Astrocyte (in vitro differentiated cells and primary cell): ENCODE data around the gene LIN37. TPM values are rescaled to one million over a fixed set of nuclear protein-coding genes. Genes with fewer than 3 reads are reported as not detected.

ENCODE experiments used
- DNase-seq: peaks from one replicate; pipeline ENCODE4 v3.0.0-alpha.2; 2010; ENCODE audit warnings: low read depth
- FAIRE-seq: peaks from 2 replicates; lab custom pipeline; 2011; peaks lifted over from hg19 to GRCh38; lab: Jason Lieb, UNC
- H2AFZ ChIP-seq: 2 replicates; pipeline ENCODE4 v1.6.0; 2012; ENCODE audit warnings: low read depth, low read length, inconsistent platforms
- H3K27ac ChIP-seq: 2 replicates; pipeline ENCODE4 v1.5.1; 2011; ENCODE audit warnings: low read depth, low read length, inconsistent platforms
- H3K27me3 ChIP-seq: 2 replicates; pipeline ENCODE4 v1.6.0; 2011; ENCODE audit warnings: low read length, inconsistent platforms; ENCODE audit not compliant: insufficient read depth
- H3K36me3 ChIP-seq: 2 replicates; pipeline ENCODE4 v1.5.1; 2011; ENCODE audit warnings: low read length, inconsistent platforms; ENCODE audit not compliant: insufficient read depth
- H3K4me1 ChIP-seq: 2 replicates; pipeline ENCODE4 v1.5.1; 2011; ENCODE audit warnings: low read length, inconsistent platforms; ENCODE audit not compliant: insufficient read depth
- H3K4me2 ChIP-seq: 2 replicates; pipeline ENCODE4 v1.6.0; 2012; ENCODE audit warnings: low read length, inconsistent platforms
- H3K4me3 ChIP-seq: 2 replicates; pipeline ENCODE4 v1.5.1; 2011; ENCODE audit warnings: low read depth, mild to moderate bottlenecking, low read length, inconsistent platforms; ENCODE audit not compliant: insufficient read depth
- H3K79me2 ChIP-seq: 2 replicates; pipeline ENCODE4 v1.6.0; 2012; ENCODE audit warnings: mild to moderate bottlenecking, low read length, inconsistent platforms; ENCODE audit not compliant: insufficient read depth
- H3K9ac ChIP-seq: 2 replicates; pipeline ENCODE4 v1.6.0; 2012; ENCODE audit warnings: mild to moderate bottlenecking, low read length, inconsistent platforms
- H3K9me3 ChIP-seq: 2 replicates; pipeline ENCODE4 v1.5.1; 2012; ENCODE audit warnings: low read depth, mild to moderate bottlenecking, low read length, inconsistent platforms; ENCODE audit not compliant: insufficient read depth
- H4K20me1 ChIP-seq: 2 replicates; pipeline ENCODE4 v1.6.0; 2012; ENCODE audit warnings: low read length, inconsistent platforms; ENCODE audit not compliant: insufficient read depth
- H3K27ac Mint-ChIP-seq: one replicate; pipeline ENCODE4 v1.8.0; 2021; ENCODE audit warnings: mild to moderate bottlenecking, mixed read lengths; ENCODE audit not compliant: unreplicated experiment
- H3K27me3 Mint-ChIP-seq: one replicate; pipeline ENCODE4 v1.8.0; 2021; ENCODE audit warnings: low read depth, mixed read lengths; ENCODE audit not compliant: unreplicated experiment
- H3K36me3 Mint-ChIP-seq: one replicate; pipeline ENCODE4 v1.8.0; 2021; ENCODE audit warnings: low read depth, mixed read lengths; ENCODE audit not compliant: unreplicated experiment
- H3K4me1 Mint-ChIP-seq: one replicate; pipeline ENCODE4 v1.8.0; 2021; ENCODE audit warnings: low read depth, mixed read lengths; ENCODE audit not compliant: unreplicated experiment
- H3K4me3 Mint-ChIP-seq: one replicate; pipeline ENCODE4 v1.8.0; 2021; ENCODE audit warnings: mild to moderate bottlenecking, moderate library complexity, mixed read lengths; ENCODE audit not compliant: unreplicated experiment
- H3K9me3 Mint-ChIP-seq: one replicate; pipeline ENCODE4 v1.8.0; 2021; ENCODE audit warnings: mild to moderate bottlenecking, mixed read lengths; ENCODE audit not compliant: unreplicated experiment
- CTCF ChIP-seq: IDR thresholded peaks from 2 replicates; pipeline ENCODE4 v1.5.1; 2011; ENCODE audit warnings: low read depth, mild to moderate bottlenecking, inconsistent platforms, low read length, moderate library complexity; ENCODE audit not compliant: insufficient read depth
- EZH2 ChIP-seq: IDR thresholded peaks from 2 replicates; pipeline ENCODE4 v1.6.1; 2012; ENCODE audit warnings: mild to moderate bottlenecking, low read length, inconsistent platforms; ENCODE audit not compliant: insufficient read depth
- total RNA-seq: library from RNA; stranded (reverse); gene quantifications from 2 replicates; pipeline ENCODE4 v1.2.1, GENCODE V29; 2021

The LIN37 gene
- total RNA-seq, 1 donor from 2014 or later: 15.6 TPM

- Histone ChIP-seq H2AFZ (no peak overlapping the region), H3K9ac (no peak overlapping the region), H3K27ac (no peak overlapping the region), H3K4me3 (no peak overlapping the region), H3K4me2 (no peak overlapping the region), H3K36me3 (peaks cover 27% of the 10 kb centered on the region), H3K9me3 (no peaks in the 10 kb centered on the region), H4K20me1 (peaks cover 48% of the 10 kb centered on the region), H3K79me2 (no peaks in the 10 kb centered on the region), H3K27me3 (no peaks in the 10 kb centered on the region), H3K4me1 (no peaks in the 10 kb centered on the region)
- FAIRE-seq (no peak), DNase-seq (no peak)
- no peaks in the 10 kb centered on the region for H3K4me1 Mint-ChIP-seq
- no peak overlapping the region for H3K4me3 Mint-ChIP-seq
- no peaks in the 10 kb centered on the region for H3K27me3 Mint-ChIP-seq
- peak overlapping the region; percentile 80 for H3K27ac Mint-ChIP-seq
- H3K9me3 Mint-ChIP-seq: no peaks in the 10 kb centered on the region
- TF ChIP-seq CTCF (no peak), EZH2 (no peak)
- H3K36me3 Mint-ChIP-seq: peaks cover 21% of the 10 kb centered on the region
These were observed 17.0 kb upstream of the LIN37 start for GRCh38 chr19:35731353-35731752.

GRCh38 chr19:35731779-35732405 is 16.5 kb upstream of the LIN37 start:
- H3K4me2 ChIP-seq: no peak overlapping the region
- TF ChIP-seq CTCF: no peak
- no peak for TF ChIP-seq EZH2

GRCh38 chr19:35732540-35733179 is 15.7 kb upstream of the LIN37 start:
- DNase-seq: no peak
- Histone ChIP-seq H3K9me3 (no peaks in the 10 kb centered on the region), H3K27me3 (no peaks in the 10 kb centered on the region), H3K4me3 (no peak overlapping the region), H3K4me2 (no peak overlapping the region), H3K79me2 (no peaks in the 10 kb centered on the region), H4K20me1 (peaks cover 42% of the 10 kb centered on the region), H3K36me3 (peaks cover 26% of the 10 kb centered on the region), H3K9ac (no peak overlapping the region), H2AFZ (no peak overlapping the region), H3K4me1 (no peaks in the 10 kb centered on the region), H3K27ac (no peak overlapping the region)
- H3K9me3 Mint-ChIP-seq: no peaks in the 10 kb centered on the region
- no peaks in the 10 kb centered on the region for H3K27me3 Mint-ChIP-seq
- TF ChIP-seq CTCF (no peak), EZH2 (no peak)
- FAIRE-seq: no peak
- H3K27ac Mint-ChIP-seq: no peak overlapping the region
- H3K36me3 Mint-ChIP-seq: peaks cover 26% of the 10 kb centered on the region
- no peaks in the 10 kb centered on the region for H3K4me1 Mint-ChIP-seq
- H3K4me3 Mint-ChIP-seq: no peak overlapping the region

More at GRCh38 chr19:35731779-35732405, 16.5 kb upstream of the LIN37 start:
- Histone ChIP-seq H3K4me3 (no peak overlapping the region), H4K20me1 (peaks cover 47% of the 10 kb centered on the region), H3K79me2 (no peaks in the 10 kb centered on the region), H3K9me3 (no peaks in the 10 kb centered on the region), H3K27ac (no peak overlapping the region), H3K4me1 (no peaks in the 10 kb centered on the region), H3K27me3 (no peaks in the 10 kb centered on the region), H3K36me3 (peaks cover 31% of the 10 kb centered on the region), H2AFZ (no peak overlapping the region), H3K9ac (no peak overlapping the region)
- H3K4me1 Mint-ChIP-seq: no peaks in the 10 kb centered on the region
- no peak overlapping the region for H3K4me3 Mint-ChIP-seq
- FAIRE-seq: no peak
- peaks cover 24% of the 10 kb centered on the region for H3K36me3 Mint-ChIP-seq
- no peak overlapping the region for H3K27ac Mint-ChIP-seq
- no peaks in the 10 kb centered on the region for H3K27me3 Mint-ChIP-seq
- DNase-seq: no peak
- H3K9me3 Mint-ChIP-seq: no peaks in the 10 kb centered on the region
